Testis (tissue), 2 donors: Measurements from ENCODE around the gene XPNPEP3.

Experiments used
- POLR2A ChIP-seq: fragments of 450-650 bp; IDR thresholded peaks from one replicate; pipeline ENCODE4 v1.6.1; 2017; ENCODE audit warnings: antibody characterized with exemption, mild to moderate bottlenecking, moderate library complexity
- TF ChIP-seq, protein P1 (sequence below), 3 experiments: fragments of 450-650 bp in 2 of 3; fragments of 200-600 bp in 1 of 3; sonication (generic) in 1 of 3; IDR thresholded peaks; one replicate each; pipeline ENCODE4 v1.5.1; 2016 to 2019; ENCODE audit warnings: antibody characterized with exemption in 3 of 3, mild to moderate bottlenecking in 2 of 3, moderate library complexity in 1 of 3

DNA sequence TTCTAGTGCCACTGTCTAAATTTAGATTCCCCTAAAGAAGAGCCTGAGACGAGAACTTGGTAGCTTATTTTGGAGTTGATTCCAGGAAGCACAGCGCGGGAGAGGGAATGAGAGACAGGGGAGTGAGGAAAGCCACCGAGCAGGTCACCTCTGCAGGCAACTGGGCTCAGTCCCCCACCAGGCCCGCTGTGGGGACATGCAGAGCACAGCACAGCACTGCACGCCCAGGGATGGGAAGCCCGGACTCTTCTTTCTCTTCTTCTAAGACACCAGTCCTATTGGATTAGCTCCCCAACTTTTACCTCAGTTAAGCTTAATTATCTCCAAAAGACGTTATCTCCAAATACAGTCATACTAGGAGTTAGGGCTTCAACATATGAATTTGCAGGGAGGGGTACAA lies 122.9 kb downstream of the XPNPEP3 start:
- TF ChIP-seq, protein P1, sequence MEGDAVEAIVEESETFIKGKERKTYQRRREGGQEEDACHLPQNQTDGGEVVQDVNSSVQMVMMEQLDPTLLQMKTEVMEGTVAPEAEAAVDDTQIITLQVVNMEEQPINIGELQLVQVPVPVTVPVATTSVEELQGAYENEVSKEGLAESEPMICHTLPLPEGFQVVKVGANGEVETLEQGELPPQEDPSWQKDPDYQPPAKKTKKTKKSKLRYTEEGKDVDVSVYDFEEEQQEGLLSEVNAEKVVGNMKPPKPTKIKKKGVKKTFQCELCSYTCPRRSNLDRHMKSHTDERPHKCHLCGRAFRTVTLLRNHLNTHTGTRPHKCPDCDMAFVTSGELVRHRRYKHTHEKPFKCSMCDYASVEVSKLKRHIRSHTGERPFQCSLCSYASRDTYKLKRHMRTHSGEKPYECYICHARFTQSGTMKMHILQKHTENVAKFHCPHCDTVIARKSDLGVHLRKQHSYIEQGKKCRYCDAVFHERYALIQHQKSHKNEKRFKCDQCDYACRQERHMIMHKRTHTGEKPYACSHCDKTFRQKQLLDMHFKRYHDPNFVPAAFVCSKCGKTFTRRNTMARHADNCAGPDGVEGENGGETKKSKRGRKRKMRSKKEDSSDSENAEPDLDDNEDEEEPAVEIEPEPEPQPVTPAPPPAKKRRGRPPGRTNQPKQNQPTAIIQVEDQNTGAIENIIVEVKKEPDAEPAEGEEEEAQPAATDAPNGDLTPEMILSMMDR (IDR thresholded peaks at IDR 0.05): no peak
- no peak for TF ChIP-seq POLR2A
